GM21576 (cell line): ENCODE results near the gene HCRT.
"Not testable (repeated sequence)": the region's sequence is repeated elsewhere in the genome, so short reads cannot be mapped to it uniquely, and the experiment has no call there.

ENCODE experiments used
- ATAC-seq: cut with Tn5 transposase; IDR thresholded peaks from one replicate; pipeline ENCODE4 v1.9.1; 2021; ENCODE audit warnings: mild to moderate bottlenecking, moderate library complexity; ENCODE audit not compliant: unreplicated experiment

The HCRT gene

GRCh38 chr17:42184713-42185620, at the start of gene HCRT:
HCRT (minus strand) TSS chr17:42185452; CDS start chr17:42185365, 87 bp downstream.
- ATAC-seq: no peak

GRCh38 chr17:42233994-42234393, 48.7 kb upstream of the HCRT start:
- no peak for ATAC-seq

GRCh38 chr17:42233156-42233555, 47.9 kb upstream of the HCRT start:
- no peak for ATAC-seq

- no peak for ATAC-seq
These were observed 45.0 kb upstream of the HCRT start for GRCh38 chr17:42230225-42230624.

- ATAC-seq: no peak
These were observed 42.8 kb upstream of the HCRT start for GRCh38 chr17:42227849-42228700.

- no peak for ATAC-seq
These were observed 40.4 kb upstream of the HCRT start for GRCh38 chr17:42225646-42226045.

- ATAC-seq: no peak
These were observed 39.4 kb upstream of the HCRT start for GRCh38 chr17:42224651-42225050.

- ATAC-seq: no peak
These were observed 36.9 kb upstream of the HCRT start for GRCh38 chr17:42221886-42222745.

- ATAC-seq: not testable (repeated sequence)
These were observed 34.0 kb upstream of the HCRT start for GRCh38 chr17:42219280-42219679.

GRCh38 chr17:42214156-42214555, 28.9 kb upstream of the HCRT start:
- ATAC-seq: no peak

GRCh38 chr17:42212382-42212781, 27.1 kb upstream of the HCRT start:
- no peak for ATAC-seq

- not testable (repeated sequence) for ATAC-seq
These were observed 26.7 kb upstream of the HCRT start for GRCh38 chr17:42211921-42212341.

GRCh38 chr17:42210046-42210445, 24.8 kb upstream of the HCRT start:
- no peak for ATAC-seq

GRCh38 chr17:42206153-42206612, 20.9 kb upstream of the HCRT start:
- ATAC-seq: not testable (repeated sequence)

- ATAC-seq: no peak
These were observed 18.1 kb upstream of the HCRT start for GRCh38 chr17:42203354-42203753.

GRCh38 chr17:42202696-42203095, 17.4 kb upstream of the HCRT start:
- no peak for ATAC-seq

- ATAC-seq: no peak
These were observed 16.9 kb upstream of the HCRT start for GRCh38 chr17:42202159-42202558.

- no peak for ATAC-seq
These were observed 16.2 kb upstream of the HCRT start for GRCh38 chr17:42201458-42201772.

- no peak for ATAC-seq
These were observed 15.6 kb upstream of the HCRT start for GRCh38 chr17:42200706-42201457.

GRCh38 chr17:42199416-42200011, 14.3 kb upstream of the HCRT start:
- ATAC-seq: no peak
